ENCODE data around the gene YBX3. TPM values are rescaled to one million over a fixed set of nuclear protein-coding genes. Genes with fewer than 3 reads are reported as not detected.

The YBX3 gene
- total RNA-seq, 1 donor from 2014 or later = 334 TPM

DNA sequence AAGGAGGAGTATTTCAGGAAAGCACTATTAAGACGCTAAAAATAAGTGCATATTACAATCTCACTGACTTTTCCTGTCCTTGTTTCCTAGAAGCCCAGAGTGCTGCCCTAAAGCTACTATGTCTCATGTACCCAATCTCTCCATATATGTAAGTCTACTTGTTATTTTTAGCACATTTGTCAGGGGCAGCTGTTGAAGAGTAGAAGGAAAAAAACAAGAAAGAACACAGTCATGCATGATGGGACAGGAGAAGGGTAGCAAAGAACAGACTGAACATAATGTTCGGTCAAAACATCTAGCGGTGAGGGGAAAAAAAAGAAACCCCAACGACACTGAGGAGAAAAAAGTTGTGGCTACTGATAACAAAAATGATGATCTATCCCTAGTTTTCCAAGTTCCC lies 14.3 kb downstream of the YBX3 start:
- Mint-ChIP-seq H3K27ac (ENCODE audit: unreplicated experiment) (no peak overlapping the region), H3K4me3 (ENCODE audit: unreplicated experiment) (no peak overlapping the region), H3K4me1 (ENCODE audit: unreplicated experiment) (no peaks in the 10 kb centered on the region), H3K36me3 (ENCODE audit: unreplicated experiment) (peaks cover 68% of the 10 kb centered on the region), H3K27me3 (ENCODE audit: unreplicated experiment) (no peaks in the 10 kb centered on the region), H3K9me3 (ENCODE audit: unreplicated experiment) (no peaks in the 10 kb centered on the region)
- no peak for DNase-seq (ENCODE audit: extremely low spot score, unreplicated experiment)
- TF ChIP-seq, protein P1, sequence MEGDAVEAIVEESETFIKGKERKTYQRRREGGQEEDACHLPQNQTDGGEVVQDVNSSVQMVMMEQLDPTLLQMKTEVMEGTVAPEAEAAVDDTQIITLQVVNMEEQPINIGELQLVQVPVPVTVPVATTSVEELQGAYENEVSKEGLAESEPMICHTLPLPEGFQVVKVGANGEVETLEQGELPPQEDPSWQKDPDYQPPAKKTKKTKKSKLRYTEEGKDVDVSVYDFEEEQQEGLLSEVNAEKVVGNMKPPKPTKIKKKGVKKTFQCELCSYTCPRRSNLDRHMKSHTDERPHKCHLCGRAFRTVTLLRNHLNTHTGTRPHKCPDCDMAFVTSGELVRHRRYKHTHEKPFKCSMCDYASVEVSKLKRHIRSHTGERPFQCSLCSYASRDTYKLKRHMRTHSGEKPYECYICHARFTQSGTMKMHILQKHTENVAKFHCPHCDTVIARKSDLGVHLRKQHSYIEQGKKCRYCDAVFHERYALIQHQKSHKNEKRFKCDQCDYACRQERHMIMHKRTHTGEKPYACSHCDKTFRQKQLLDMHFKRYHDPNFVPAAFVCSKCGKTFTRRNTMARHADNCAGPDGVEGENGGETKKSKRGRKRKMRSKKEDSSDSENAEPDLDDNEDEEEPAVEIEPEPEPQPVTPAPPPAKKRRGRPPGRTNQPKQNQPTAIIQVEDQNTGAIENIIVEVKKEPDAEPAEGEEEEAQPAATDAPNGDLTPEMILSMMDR (IDR thresholded peaks at IDR 0.05) = no peak

- Mint-ChIP-seq H3K4me3 (ENCODE audit: unreplicated experiment) (no peak overlapping the region), H3K9me3 (ENCODE audit: unreplicated experiment) (no peaks in the 10 kb centered on the region), H3K27me3 (ENCODE audit: unreplicated experiment) (no peaks in the 10 kb centered on the region), H3K4me1 (ENCODE audit: unreplicated experiment) (no peaks in the 10 kb centered on the region), H3K27ac (ENCODE audit: unreplicated experiment) (no peak overlapping the region), H3K36me3 (ENCODE audit: unreplicated experiment) (peaks cover 65% of the 10 kb centered on the region)
- DNase-seq (ENCODE audit: extremely low spot score, unreplicated experiment) = no peak
- TF ChIP-seq, protein P1 (IDR thresholded peaks at IDR 0.05) = no peak
Measured at GRCh38 chr12:10705655-10706054, 17.5 kb downstream of the YBX3 start.

DNA sequence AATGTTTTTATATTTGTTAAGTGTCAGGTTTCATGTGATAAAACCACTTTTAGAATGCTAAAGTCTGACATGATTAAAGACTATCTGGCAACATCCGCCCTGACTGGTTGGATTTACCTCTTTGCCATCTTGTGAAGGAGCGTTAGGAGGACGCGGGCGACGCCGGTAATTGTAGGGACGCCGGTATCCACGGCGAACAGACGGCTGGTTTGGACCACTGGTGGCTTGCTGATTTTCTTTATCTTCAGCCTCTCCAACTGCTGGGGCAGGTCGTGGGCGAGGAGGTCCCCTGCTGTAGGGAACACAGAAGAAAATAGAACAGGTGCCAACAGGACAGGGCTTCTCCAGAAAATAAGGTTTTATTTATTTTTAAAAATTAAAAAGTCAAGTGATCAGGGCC lies 21.3 kb downstream of the YBX3 start:
- H3K4me3 Mint-ChIP-seq (ENCODE audit: unreplicated experiment) = no peak overlapping the region
- DNase-seq (ENCODE audit: extremely low spot score, unreplicated experiment) = no peak
- H3K36me3 Mint-ChIP-seq (ENCODE audit: unreplicated experiment) = peaks cover 64% of the 10 kb centered on the region
- no peaks in the 10 kb centered on the region for H3K9me3 Mint-ChIP-seq (ENCODE audit: unreplicated experiment)
- TF ChIP-seq, protein P1 (IDR thresholded peaks at IDR 0.05) = no peak
- no peaks in the 10 kb centered on the region for H3K27me3 Mint-ChIP-seq (ENCODE audit: unreplicated experiment)
- H3K27ac Mint-ChIP-seq (ENCODE audit: unreplicated experiment) = no peak overlapping the region
- no peaks in the 10 kb centered on the region for H3K4me1 Mint-ChIP-seq (ENCODE audit: unreplicated experiment)

- Mint-ChIP-seq H3K36me3 (ENCODE audit: unreplicated experiment) (peaks cover 67% of the 10 kb centered on the region), H3K4me1 (ENCODE audit: unreplicated experiment) (no peaks in the 10 kb centered on the region), H3K27me3 (ENCODE audit: unreplicated experiment) (no peaks in the 10 kb centered on the region), H3K9me3 (ENCODE audit: unreplicated experiment) (no peaks in the 10 kb centered on the region), H3K27ac (ENCODE audit: unreplicated experiment) (peak overlapping the region; percentile 23), H3K4me3 (ENCODE audit: unreplicated experiment) (no peak overlapping the region)
- TF ChIP-seq, protein P1 (IDR thresholded peaks at IDR 0.05) = no peak
- no peak for DNase-seq (ENCODE audit: extremely low spot score, unreplicated experiment)
Measured at GRCh38 chr12:10701131-10701681, 21.9 kb downstream of the YBX3 start.

GRCh38 chr12:10700581-10700980 lies 22.5 kb downstream of the YBX3 start:
- Mint-ChIP-seq H3K27me3 (ENCODE audit: unreplicated experiment) (no peaks in the 10 kb centered on the region), H3K36me3 (ENCODE audit: unreplicated experiment) (peaks cover 67% of the 10 kb centered on the region)

More at GRCh38 chr12:10700581-10700980, 22.5 kb downstream of the YBX3 start:
- no peak overlapping the region for H3K27ac Mint-ChIP-seq (ENCODE audit: unreplicated experiment)
- no peak overlapping the region for H3K4me3 Mint-ChIP-seq (ENCODE audit: unreplicated experiment)
- DNase-seq (ENCODE audit: extremely low spot score, unreplicated experiment) = no peak
- TF ChIP-seq, protein P1 (IDR thresholded peaks at IDR 0.05) = no peak
- H3K9me3 Mint-ChIP-seq (ENCODE audit: unreplicated experiment) = no peaks in the 10 kb centered on the region
- H3K4me1 Mint-ChIP-seq (ENCODE audit: unreplicated experiment) = no peaks in the 10 kb centered on the region

Measured in osteocyte (in vitro differentiated cells).